Left ventricle myocardium inferior (tissue), 1 donor: ENCODE measurements around the gene SPATA32. TPM values are rescaled to one million over a fixed set of nuclear protein-coding genes. Genes with fewer than 3 reads are reported as not detected.
"Not testable (repeated sequence)": the region's sequence is repeated elsewhere in the genome, so short reads cannot be mapped to it uniquely, and the experiment has no call there.

Experiments used
- DNase-seq: peaks from one replicate; pipeline ENCODE4 v3.0.0-alpha.2; 2020
- H3K27ac ChIP-seq: fragments of 200-600 bp; replicated peaks from 2 replicates; pipeline ENCODE4 v1.8.0; 2021
- H3K27me3 ChIP-seq: fragments of 200-600 bp; 2 replicates; pipeline ENCODE4 v1.8.0; 2021; ENCODE audit warnings: low read depth
- H3K36me3 ChIP-seq: fragments of 200-600 bp; 2 replicates; pipeline ENCODE4 v1.8.0; 2021
- H3K4me1 ChIP-seq: fragments of 200-600 bp; 2 replicates; pipeline ENCODE4 v1.8.0; 2021
- H3K4me3 ChIP-seq: fragments of 200-600 bp; 2 replicates; pipeline ENCODE4 v1.8.0; 2021; ENCODE audit warnings: mild to moderate bottlenecking, moderate library complexity
- H3K9me3 ChIP-seq: fragments of 200-600 bp; replicated peaks from 2 replicates; pipeline ENCODE4 v1.8.0; 2021
- CTCF ChIP-seq: fragments of 200-600 bp; IDR thresholded peaks from 2 replicates; pipeline ENCODE4 v1.8.0; 2021; ENCODE audit warnings: antibody characterized with exemption, mild to moderate bottlenecking, borderline replicate concordance
- intact Hi-C: fragments of 100-400 bp; cut with micrococcal nuclease; formaldehyde crosslinking; loops from one replicate; pipeline ENCODE4 v1.11.0; 2022
- total RNA-seq: library from RNA; stranded (reverse); fragmentation: NEBNext Ultra II Directional; extraction: Animal tissue kit (Norgen Biotek cat#: 25700); gene quantifications from one replicate; pipeline ENCODE4 v1.2.1, GENCODE V29; 2021
- donor health status: DM: no; HTN: yes; CAD: no; lungs with severe emphysema.

Gene SPATA32
- total RNA-seq, 1 donor from 2014 or later: not detected

GRCh38 chr17:45257115-45257514, 4.8 kb downstream of the SPATA32 start:
- Histone ChIP-seq H3K4me3 (no peak overlapping the region), H3K27me3 (no peaks in the 10 kb centered on the region), H3K36me3 (no peaks in the 10 kb centered on the region), H3K4me1 (peaks cover 25% of the 10 kb centered on the region), H3K9me3 (no peaks in the 10 kb centered on the region), H3K27ac (no peak overlapping the region)
- intact Hi-C loops: no loop called here
- TF ChIP-seq CTCF: no peak
- no peak for DNase-seq

- Histone ChIP-seq H3K9me3 (no peaks in the 10 kb centered on the region), H3K4me1 (peaks cover 17% of the 10 kb centered on the region), H3K4me3 (no peak overlapping the region), H3K36me3 (no peaks in the 10 kb centered on the region), H3K27me3 (no peaks in the 10 kb centered on the region), H3K27ac (no peak overlapping the region)
- DNase-seq: no peak
- TF ChIP-seq CTCF: no peak
- intact Hi-C loops: no loop called here
Observed at GRCh38 chr17:45256114-45256966, 5.6 kb downstream of the SPATA32 start.

- no peak for DNase-seq
- no peaks in the 10 kb centered on the region for H3K36me3 ChIP-seq
- H3K4me1 ChIP-seq: peaks cover 8% of the 10 kb centered on the region
- intact Hi-C loops: no loop called here
- no peaks in the 10 kb centered on the region for H3K9me3 ChIP-seq
- H3K27ac ChIP-seq: no peak overlapping the region
- no peaks in the 10 kb centered on the region for H3K27me3 ChIP-seq
- H3K4me3 ChIP-seq: no peak overlapping the region
- TF ChIP-seq CTCF: no peak
Observed at GRCh38 chr17:45255358-45255757, 6.5 kb downstream of the SPATA32 start.

GRCh38 chr17:45253879-45254278, 8.0 kb downstream of the SPATA32 start:
- H3K9me3 ChIP-seq: no peaks in the 10 kb centered on the region
- H3K36me3 ChIP-seq: no peaks in the 10 kb centered on the region
- intact Hi-C loops: no loop called here
- H3K27me3 ChIP-seq: no peaks in the 10 kb centered on the region
- H3K27ac ChIP-seq: no peak overlapping the region
- H3K4me1 ChIP-seq: no peaks in the 10 kb centered on the region
- TF ChIP-seq CTCF: no peak
- no peak overlapping the region for H3K4me3 ChIP-seq
- no peak for DNase-seq

GRCh38 chr17:45253237-45253636, 8.7 kb downstream of the SPATA32 start:
- H3K4me3 ChIP-seq, H3K27me3 ChIP-seq, H3K36me3 ChIP-seq, H3K9me3 ChIP-seq, H3K27ac ChIP-seq, DNase-seq, intact Hi-C loops, H3K4me1 ChIP-seq: not testable (repeated sequence)

- intact Hi-C loops: no loop called here
- Histone ChIP-seq H3K27ac (peak overlapping the region; percentile 33), H3K4me3 (no peak overlapping the region), H3K27me3 (no peaks in the 10 kb centered on the region), H3K4me1 (peaks cover 15% of the 10 kb centered on the region), H3K9me3 (no peaks in the 10 kb centered on the region), H3K36me3 (no peaks in the 10 kb centered on the region)
- no peak for DNase-seq
- TF ChIP-seq CTCF: no peak
Observed at GRCh38 chr17:45251931-45252330, 10.0 kb downstream of the SPATA32 start.
